B cell (primary cell): ENCODE results near the gene CIART. TPM values are rescaled to one million over a fixed set of nuclear protein-coding genes. Genes with fewer than 3 reads are reported as not detected.

Experiments
- ATAC-seq: fragments of 200-7000 bp; cut with Tn5 transposase; one replicate; pipeline ENCODE4 v1.10.0; 2021; ENCODE audit warnings: low read depth, mild to moderate bottlenecking, moderate number of reproducible peaks, moderate library complexity
- CTCF ChIA-PET: fragments of 350-600 bp; sonication (Branson Sonifier 250); formaldehyde crosslinking; loops from one replicate; lab custom pipeline; 2021; ENCODE audit warnings: antibody characterized with exemption, inconsistent platforms; lab: Charles Lee
- POLR2A ChIA-PET: fragments of 350-600 bp; sonication (Branson Sonifier 250); formaldehyde crosslinking; loops from one replicate; lab custom pipeline; 2021; ENCODE audit warnings: antibody characterized with exemption; lab: Charles Lee
- DNase-seq: peaks from one replicate; pipeline ENCODE4 v3.0.0; 2013
- H2AFZ ChIP-seq: 2 replicates; pipeline ENCODE4 v1.6.1; 2012; ENCODE audit warnings: mild to moderate bottlenecking, low read depth, low read length; ENCODE audit not compliant: insufficient read depth, poor library complexity, severe bottlenecking
- H3K27ac ChIP-seq, 2 donors: 1 replicate in 1 of 2; 2 replicates in 1 of 2; pipeline ENCODE4 v1.5.1; 2012 to 2013; ENCODE audit warnings: low read length in 2 of 2, mild to moderate bottlenecking in 2 of 2, moderate library complexity in 1 of 2
- H3K27me3 ChIP-seq, 4 experiments: fragments of 200-600 bp in 1 of 4; sonication (generic) in 1 of 4; replicated peaks in 1 of 4; 1 replicate in 2 of 4; 2 replicates in 2 of 4; pipeline versions ENCODE4 v1.6.1 to v1.7.0; 2013 to 2016; ENCODE audit warnings: low read length in 3 of 4, mild to moderate bottlenecking in 2 of 4, mixed read lengths in 1 of 4, moderate library complexity in 1 of 4; ENCODE audit not compliant: insufficient read depth in 4 of 4, control insufficient read depth in 3 of 4; ENCODE audit errors: control extremely low read depth in 1 of 4
- H3K36me3 ChIP-seq, 2 experiments: replicated peaks in 1 of 2; 1 replicate in 1 of 2; 2 replicates in 1 of 2; pipeline versions ENCODE4 v1.6.1 to v1.7.1; 2013; ENCODE audit warnings: low read length in 1 of 2; ENCODE audit not compliant: insufficient read depth in 2 of 2, control insufficient read depth in 1 of 2; ENCODE audit errors: control extremely low read depth in 1 of 2, extremely low read depth in 1 of 2
- H3K4me1 ChIP-seq, 2 donors: fragments of 200-600 bp in 1 of 2; sonication (generic) in 1 of 2; 1 replicate in 1 of 2; 2 replicates in 1 of 2; pipeline versions ENCODE4 v1.5.1 to v1.6.1; 2013 to 2017; ENCODE audit warnings: low read length in 2 of 2; ENCODE audit not compliant: control insufficient read depth in 2 of 2, insufficient read depth in 2 of 2
- H3K4me2 ChIP-seq: replicated peaks from 2 replicates; pipeline ENCODE3; 2012; ENCODE audit warnings: mild to moderate bottlenecking, low read depth, low read length; ENCODE audit not compliant: poor library complexity, severe bottlenecking
- H3K4me3 ChIP-seq, 5 experiments: fragments of 200-600 bp in 1 of 5; sonication (generic) in 1 of 5; 1 replicate in 3 of 5; 2 replicates in 2 of 5; pipeline versions ENCODE4 v1.5.1 to v1.7.0; 2011 to 2016; ENCODE audit warnings: low read length in 4 of 5, mild to moderate bottlenecking in 4 of 5, low read depth in 2 of 5, control low read depth in 1 of 5, moderate library complexity in 1 of 5; ENCODE audit not compliant: insufficient read depth in 1 of 5; ENCODE audit errors: control extremely low read depth in 1 of 5, extremely low read depth in 1 of 5
- H3K79me2 ChIP-seq: fragments of 200-600 bp; sonication (generic); one replicate; pipeline ENCODE4 v1.6.0; 2016; ENCODE audit warnings: low read length; ENCODE audit not compliant: control insufficient read depth, insufficient read depth
- H3K9ac ChIP-seq: fragments of 200-600 bp; sonication (generic); 2 replicates; pipeline ENCODE4 v1.6.1; 2017; ENCODE audit warnings: mild to moderate bottlenecking, low read length, moderate library complexity
- H3K9me3 ChIP-seq, 3 donors: one replicate each; pipeline versions ENCODE4 v1.6.1 to v1.7.1; 2013; ENCODE audit warnings: low read length in 2 of 3; ENCODE audit not compliant: control insufficient read depth in 2 of 3, insufficient read depth in 1 of 3; ENCODE audit errors: control extremely low read depth in 1 of 3
- H4K20me1 ChIP-seq: 2 replicates; pipeline ENCODE4 v1.6.0; 2012; ENCODE audit warnings: mild to moderate bottlenecking, low read length; ENCODE audit not compliant: insufficient read depth, control insufficient read depth, poor library complexity, severe bottlenecking
- H3K27ac Mint-ChIP-seq: one replicate; pipeline ENCODE4 v1.8.0; 2021; ENCODE audit warnings: mixed read lengths
- H3K27me3 Mint-ChIP-seq: one replicate; pipeline ENCODE4 v1.8.0; 2021; ENCODE audit warnings: mixed read lengths
- H3K4me1 Mint-ChIP-seq: one replicate; pipeline ENCODE4 v1.8.0; 2021; ENCODE audit warnings: mixed read lengths
- H3K4me3 Mint-ChIP-seq: one replicate; pipeline ENCODE4 v1.8.0; 2021; ENCODE audit warnings: mixed read lengths
- H3K9me3 Mint-ChIP-seq: one replicate; pipeline ENCODE4 v1.8.0; 2022; ENCODE audit warnings: mixed read lengths; ENCODE audit not compliant: insufficient read depth
- EZH2 ChIP-seq: IDR thresholded peaks from 2 replicates; pipeline ENCODE4 v1.6.1; 2012; ENCODE audit warnings: borderline replicate concordance, low read depth, mild to moderate bottlenecking, moderate library complexity, low read length; ENCODE audit not compliant: insufficient read depth, poor library complexity, severe bottlenecking
- WGBS: methylation state at CpG from one replicate; pipeline ENCODE4 v1.1.5; 2013; ENCODE audit warnings: missing lambda C conversion rate; ENCODE audit not compliant: insufficient coverage; 5-methylcytosine and 5-hydroxymethylcytosine counted together
- intact Hi-C: fragments of 100-400 bp; cut with micrococcal nuclease; formaldehyde crosslinking; loops from one replicate; pipeline ENCODE4 v1.10.0; 2022
- polyA plus RNA-seq: library from polyadenylated mRNA; depleted of rRNA; stranded (reverse); fragments of >200 nt; gene quantifications from 2 replicates; pipeline ENCODE4 v1.2.3, GENCODE V29; 2012
- total RNA-seq, 2 donors: library from RNA; stranded (reverse); fragments of 120-200 nt in 1 of 2; gene quantifications; 1 replicate in 1 of 2; 2 replicates in 1 of 2; pipeline versions ENCODE4 v1.2.3 to v1.2.4, GENCODE V29; 2013 to 2022
- TF ChIP-seq, protein P1 (sequence below): fragments of 200-600 bp; IDR thresholded peaks from one replicate; pipeline ENCODE4 v1.8.0; 2022; ENCODE audit warnings: antibody characterized with exemption, mild to moderate bottlenecking

Gene CIART
- total and polyA plus RNA-seq, 2 donors (not counting 1 experiment from before 2014, with no cell fraction given) = 0.46 TPM; not detected in 1

GRCh38 chr1:150322310-150322709 lies 40.0 kb downstream of the CIART start:
- DNase-seq = peak; percentile 27
- Histone ChIP-seq H4K20me1 (peaks cover 1% of the 10 kb centered on the region), H3K36me3 (peaks cover 14 to 28% of the 10 kb centered on the region in 2 experiments), H3K4me2 (peak overlapping the region; percentile 97), H3K9me3 (peaks cover 0 to 2% (median 0%) of the 10 kb centered on the region in 3 donors), H3K4me3 (peak overlapping the region; percentile 85 to 99 (median 92)), H3K27ac (peak overlapping the region in 1 of 2 donors; percentile 97), H3K9ac (peak overlapping the region; percentile 99), H3K27me3 (no peaks in the 10 kb centered on the region), H3K79me2 (peaks cover 62% of the 10 kb centered on the region), H3K4me1 (peaks cover 13% of the 10 kb centered on the region in 2 donors), H2AFZ (peak overlapping the region; percentile 98)
- TF ChIP-seq EZH2 = no peak
- TF ChIP-seq, protein P1, sequence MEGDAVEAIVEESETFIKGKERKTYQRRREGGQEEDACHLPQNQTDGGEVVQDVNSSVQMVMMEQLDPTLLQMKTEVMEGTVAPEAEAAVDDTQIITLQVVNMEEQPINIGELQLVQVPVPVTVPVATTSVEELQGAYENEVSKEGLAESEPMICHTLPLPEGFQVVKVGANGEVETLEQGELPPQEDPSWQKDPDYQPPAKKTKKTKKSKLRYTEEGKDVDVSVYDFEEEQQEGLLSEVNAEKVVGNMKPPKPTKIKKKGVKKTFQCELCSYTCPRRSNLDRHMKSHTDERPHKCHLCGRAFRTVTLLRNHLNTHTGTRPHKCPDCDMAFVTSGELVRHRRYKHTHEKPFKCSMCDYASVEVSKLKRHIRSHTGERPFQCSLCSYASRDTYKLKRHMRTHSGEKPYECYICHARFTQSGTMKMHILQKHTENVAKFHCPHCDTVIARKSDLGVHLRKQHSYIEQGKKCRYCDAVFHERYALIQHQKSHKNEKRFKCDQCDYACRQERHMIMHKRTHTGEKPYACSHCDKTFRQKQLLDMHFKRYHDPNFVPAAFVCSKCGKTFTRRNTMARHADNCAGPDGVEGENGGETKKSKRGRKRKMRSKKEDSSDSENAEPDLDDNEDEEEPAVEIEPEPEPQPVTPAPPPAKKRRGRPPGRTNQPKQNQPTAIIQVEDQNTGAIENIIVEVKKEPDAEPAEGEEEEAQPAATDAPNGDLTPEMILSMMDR = no peak
- no peak for ATAC-seq
- ChIA-PET CTCF (no interaction called here), POLR2A (interaction anchor here (1.2 kb wide), 1 partner anchor 34 kb away, joined by 3 read pairs; no protein-coding TSS in a partner anchor)
- peak overlapping the region; percentile 98 for H3K4me3 Mint-ChIP-seq
- no CpG with 5 or more reads among the region's 3 CpGs for WGBS
- peaks cover 24% of the 10 kb centered on the region for H3K4me1 Mint-ChIP-seq
- H3K27ac Mint-ChIP-seq = peak overlapping the region; percentile 98
- H3K9me3 Mint-ChIP-seq = no peaks in the 10 kb centered on the region
- intact Hi-C loops = loop anchor here (10.0 kb wide), 1 partner anchor 398 kb away; the partner anchor contains the start of gene SF3B4
- no peaks in the 10 kb centered on the region for H3K27me3 Mint-ChIP-seq

DNA sequence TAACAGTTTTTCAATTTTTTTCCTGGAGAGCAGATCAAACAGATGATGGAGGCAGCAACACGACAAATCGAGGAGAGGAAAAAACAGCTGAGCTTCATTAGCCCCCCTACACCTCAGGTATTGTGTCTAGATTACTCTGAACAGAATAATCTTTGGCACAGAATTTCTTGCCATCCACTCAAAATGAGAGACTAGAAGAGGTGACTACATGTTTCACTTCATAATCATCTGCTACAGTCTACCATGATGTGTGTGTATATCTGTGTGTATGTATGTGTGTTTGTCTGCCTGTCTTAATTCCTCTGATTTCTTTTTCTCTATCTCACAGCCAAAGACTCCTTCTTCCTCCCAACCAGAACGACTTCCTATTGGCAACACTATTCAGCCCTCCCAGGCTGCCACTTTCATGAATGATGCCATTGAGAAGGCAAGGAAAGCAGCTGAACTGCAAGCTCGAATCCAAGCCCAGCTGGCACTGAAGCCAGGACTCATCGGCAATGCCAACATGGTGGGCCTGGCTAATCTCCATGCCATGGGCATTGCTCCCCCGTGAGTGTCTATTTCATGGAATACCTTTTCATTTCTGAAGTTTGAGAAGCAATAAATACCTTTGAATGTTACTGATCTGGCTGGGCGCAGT lies 50.4 kb downstream of the CIART start:
- Mint-ChIP-seq H3K27ac (peak overlapping the region; percentile 17), H3K9me3 (no peaks in the 10 kb centered on the region), H3K4me3 (no peak overlapping the region), H3K4me1 (no peaks in the 10 kb centered on the region), H3K27me3 (no peaks in the 10 kb centered on the region)
- peaks cover 5% of the 10 kb centered on the region for H4K20me1 ChIP-seq
- H3K36me3 ChIP-seq = peaks cover 23 to 60% of the 10 kb centered on the region in 2 experiments
- no peak overlapping the region for H3K9ac ChIP-seq
- H3K4me1 ChIP-seq = no peaks in the 10 kb centered on the region
- ChIA-PET POLR2A (no interaction called here), CTCF (no interaction called here)
- H3K4me2 ChIP-seq = no peak overlapping the region
- H3K79me2 ChIP-seq = peaks cover 29% of the 10 kb centered on the region
- no peaks in the 10 kb centered on the region for H3K9me3 ChIP-seq
- H3K27ac ChIP-seq = no peak overlapping the region
- intact Hi-C loops = no loop called here
- no peak overlapping the region for H3K4me3 ChIP-seq
- DNase-seq (no peak), ATAC-seq (no peak)
- H2AFZ ChIP-seq = no peak overlapping the region
- H3K27me3 ChIP-seq = no peaks in the 10 kb centered on the region
- WGBS = 99% methylated on average over 5 of the region's 7 CpGs
- TF ChIP-seq, protein P1 = no peak
- no peak for TF ChIP-seq EZH2
